K562 (cell line): ENCODE measurements around the gene IL34. TPM values are rescaled to one million over a fixed set of nuclear protein-coding genes. Genes with fewer than 3 reads are reported as not detected.
"Not testable (repeated sequence)": the region's sequence is repeated elsewhere in the genome, so short reads cannot be mapped to it uniquely, and the experiment has no call there.

ENCODE experiments used
- ATAC-seq: fragments of 200-7000 bp; cut with Tn5 transposase; 3 replicates; pipeline ENCODE4 v1.9.1; 2020; ENCODE audit warnings: moderate library complexity
- BruUV-seq: library from RNA; stranded (reverse); fragments of 400-500 nt; replicated peaks from 2 replicates; lab custom pipeline; 2021; lab: Mats Ljungman, UMichigan
- CTCF ChIA-PET: fragments of 300-600 bp; formaldehyde crosslinking; extraction: SDS; loops from one replicate; lab custom pipeline; 2021; ENCODE audit warnings: low intra/inter-chr PET ratio; lab: Yijun Ruan, JAX
- POLR2A ChIA-PET: fragments of 300-600, 350-650 bp; sonication (Branson Sonifier 250); formaldehyde crosslinking; extraction: SDS; loops from one replicate; lab custom pipeline; 2021; ENCODE audit warnings: antibody characterized with exemption, inconsistent platforms; lab: Yijun Ruan, JAX
- DNase-seq, 4 experiments: peaks; one replicate each; pipeline versions ENCODE4 v3.0.0 to v3.0.0-alpha.2; 2011 to 2018; ENCODE audit warnings: low spot score in 3 of 4, mixed read lengths in 3 of 4; ENCODE audit errors: extremely low read depth in 1 of 4
- FAIRE-seq: peaks from 2 replicates; lab custom pipeline; 2011; peaks lifted over from hg19 to GRCh38; lab: Jason Lieb, UNC
- H2AFZ ChIP-seq: 2 replicates; pipeline ENCODE4 v1.6.0; 2011; ENCODE audit warnings: low read depth, low read length, control low read depth, inconsistent platforms
- H3K27ac ChIP-seq: fragments of 200-600 bp; 3 replicates; pipeline ENCODE4 v1.8.0; 2011; ENCODE audit warnings: low read depth, mild to moderate bottlenecking, control low read depth, inconsistent platforms, low read length, moderate library complexity, mixed read lengths; ENCODE audit errors: extremely low read depth
- H3K27me3 ChIP-seq, 2 experiments: fragments of 300-600 bp in 1 of 2; 2 replicates in 1 of 2; 3 replicates in 1 of 2; pipeline versions ENCODE4 v1.6.0 to v1.8.0; 2011; ENCODE audit warnings: inconsistent platforms in 2 of 2, low read length in 2 of 2, mild to moderate bottlenecking in 1 of 2, mixed read lengths in 1 of 2, moderate library complexity in 1 of 2; ENCODE audit not compliant: control insufficient read depth in 2 of 2, insufficient read depth in 2 of 2
- H3K36me3 ChIP-seq: fragments of 300-600 bp; 3 replicates; pipeline ENCODE4 v1.8.0; 2011; ENCODE audit warnings: mild to moderate bottlenecking, low read length, inconsistent platforms; ENCODE audit not compliant: control insufficient read depth, insufficient read depth
- H3K4me1 ChIP-seq, 2 experiments: fragments of 200-600 bp in 1 of 2; replicated peaks in 1 of 2; 2 replicates in 1 of 2; 3 replicates in 1 of 2; pipeline versions ENCODE4 v1.5.1 to v1.8.0; 2011; ENCODE audit warnings: inconsistent platforms in 2 of 2, low read length in 2 of 2, mild to moderate bottlenecking in 1 of 2, mixed read lengths in 1 of 2, moderate library complexity in 1 of 2; ENCODE audit not compliant: control insufficient read depth in 2 of 2, insufficient read depth in 2 of 2
- H3K4me2 ChIP-seq: 2 replicates; pipeline ENCODE4 v1.6.1; 2011; ENCODE audit warnings: low read length, control low read depth, inconsistent platforms, mixed read lengths; ENCODE audit not compliant: insufficient read depth
- H3K4me3 ChIP-seq: fragments of 200-600 bp; sonication (generic), shearing (Covaris generic); 2 replicates; pipeline ENCODE4 v1.5.1; 2016; ENCODE audit warnings: control low read depth, inconsistent platforms
- H3K79me2 ChIP-seq: fragments of 200-600 bp; 3 replicates; pipeline ENCODE4 v1.8.0; 2011; ENCODE audit warnings: low read length, inconsistent platforms; ENCODE audit not compliant: control insufficient read depth, insufficient read depth
- H3K9ac ChIP-seq, 2 experiments: 2 replicates each; pipeline versions ENCODE4 v1.6.0 to v1.6.1; 2011; ENCODE audit warnings: low read depth in 2 of 2, low read length in 2 of 2, control low read depth in 1 of 2, inconsistent platforms in 1 of 2, mild to moderate bottlenecking in 1 of 2, mixed read lengths in 1 of 2; ENCODE audit not compliant: insufficient read depth in 1 of 2
- H3K9me1 ChIP-seq: one replicate; pipeline ENCODE4 v1.6.0; 2011; ENCODE audit warnings: inconsistent platforms, mild to moderate bottlenecking, low read length, moderate library complexity; ENCODE audit not compliant: control insufficient read depth, insufficient read depth
- H3K9me3 ChIP-seq: replicated peaks from 2 replicates; pipeline ENCODE4 v1.5.1; 2011; ENCODE audit warnings: low read depth, low read length, inconsistent platforms; ENCODE audit not compliant: control insufficient read depth, insufficient read depth
- H4K20me1 ChIP-seq: replicated peaks from 2 replicates; pipeline ENCODE4 v1.6.1; 2011; ENCODE audit warnings: low read length, inconsistent platforms, mixed read lengths; ENCODE audit not compliant: control insufficient read depth, insufficient read depth
- CBX5 ChIP-seq: IDR thresholded peaks from 2 replicates; pipeline ENCODE4 v1.6.1; 2014; ENCODE audit warnings: low read depth, borderline replicate concordance
- WGBS: fragments of 100-300 bp; shearing (Covaris generic); methylation state at CpG from one replicate; pipeline ENCODE4 v1.1.6; 2016; ENCODE audit warnings: low coverage, mixed read lengths; ENCODE audit not compliant: insufficient coverage; ENCODE audit errors: missing lambda C conversion rate; 5-methylcytosine and 5-hydroxymethylcytosine counted together
- in situ Hi-C: fragments of 300-500 bp; cut with MboI; formaldehyde crosslinking; loops from 4 replicates; pipeline ENCODE4 v1.15.0; 2018; ENCODE audit warnings: inconsistent platforms, mixed read lengths
- intact Hi-C: fragments of 100-400 bp; cut with micrococcal nuclease; formaldehyde crosslinking; loops from 2 replicates; pipeline ENCODE4 v1.14.2; 2022
- polyA plus RNA-seq, 8 experiments: library from polyadenylated mRNA; depleted of rRNA in 4 of 8; stranded (reverse) in 5 of 8; unstranded in 3 of 8; fragments of >200 nt; fragmentation: Nextera tagmentation in 2 of 8; fragmentation: Illumina TruSeq in 1 of 8; extraction: Ambion mirVana in 2 of 8; extraction: Trizol in 1 of 8; gene quantifications; 2 replicates each; pipeline versions ENCODE4 v1.2.1 to v1.2.3, GENCODE V29; 2011 to 2014; ENCODE audit warnings: inconsistent platforms in 1 of 8, missing spikeins in 1 of 8
- total RNA-seq, 7 experiments: library from RNA; depleted of rRNA in 6 of 7; stranded (reverse); fragments of >200 nt in 6 of 7; fragmentation: Illumina TruSeq in 2 of 7; extraction: Trizol in 2 of 7; gene quantifications; 2 replicates each; pipeline versions ENCODE4 v1.2.1 to v1.2.3, GENCODE V29; 2011 to 2021; ENCODE audit warnings: low replicate concordance in 1 of 7
- TF ChIP-seq, protein P1 (sequence below): fragments of 450-650 bp; IDR thresholded peaks from 2 replicates; pipeline ENCODE4 v1.6.1; 2016; ENCODE audit warnings: mild to moderate bottlenecking, moderate library complexity

IL34 gene
- total and polyA plus RNA-seq, 9 of the 15 experiments (the other 6 are each of a cell fraction or from before 2014, with no cell fraction given) = 0.07 to 0.18 (median 0.10) TPM; not detected in 6

GRCh38 chr16:70642633-70643032 lies 3.7 kb upstream of the IL34 start (continued):
- TF ChIP-seq, protein P1, sequence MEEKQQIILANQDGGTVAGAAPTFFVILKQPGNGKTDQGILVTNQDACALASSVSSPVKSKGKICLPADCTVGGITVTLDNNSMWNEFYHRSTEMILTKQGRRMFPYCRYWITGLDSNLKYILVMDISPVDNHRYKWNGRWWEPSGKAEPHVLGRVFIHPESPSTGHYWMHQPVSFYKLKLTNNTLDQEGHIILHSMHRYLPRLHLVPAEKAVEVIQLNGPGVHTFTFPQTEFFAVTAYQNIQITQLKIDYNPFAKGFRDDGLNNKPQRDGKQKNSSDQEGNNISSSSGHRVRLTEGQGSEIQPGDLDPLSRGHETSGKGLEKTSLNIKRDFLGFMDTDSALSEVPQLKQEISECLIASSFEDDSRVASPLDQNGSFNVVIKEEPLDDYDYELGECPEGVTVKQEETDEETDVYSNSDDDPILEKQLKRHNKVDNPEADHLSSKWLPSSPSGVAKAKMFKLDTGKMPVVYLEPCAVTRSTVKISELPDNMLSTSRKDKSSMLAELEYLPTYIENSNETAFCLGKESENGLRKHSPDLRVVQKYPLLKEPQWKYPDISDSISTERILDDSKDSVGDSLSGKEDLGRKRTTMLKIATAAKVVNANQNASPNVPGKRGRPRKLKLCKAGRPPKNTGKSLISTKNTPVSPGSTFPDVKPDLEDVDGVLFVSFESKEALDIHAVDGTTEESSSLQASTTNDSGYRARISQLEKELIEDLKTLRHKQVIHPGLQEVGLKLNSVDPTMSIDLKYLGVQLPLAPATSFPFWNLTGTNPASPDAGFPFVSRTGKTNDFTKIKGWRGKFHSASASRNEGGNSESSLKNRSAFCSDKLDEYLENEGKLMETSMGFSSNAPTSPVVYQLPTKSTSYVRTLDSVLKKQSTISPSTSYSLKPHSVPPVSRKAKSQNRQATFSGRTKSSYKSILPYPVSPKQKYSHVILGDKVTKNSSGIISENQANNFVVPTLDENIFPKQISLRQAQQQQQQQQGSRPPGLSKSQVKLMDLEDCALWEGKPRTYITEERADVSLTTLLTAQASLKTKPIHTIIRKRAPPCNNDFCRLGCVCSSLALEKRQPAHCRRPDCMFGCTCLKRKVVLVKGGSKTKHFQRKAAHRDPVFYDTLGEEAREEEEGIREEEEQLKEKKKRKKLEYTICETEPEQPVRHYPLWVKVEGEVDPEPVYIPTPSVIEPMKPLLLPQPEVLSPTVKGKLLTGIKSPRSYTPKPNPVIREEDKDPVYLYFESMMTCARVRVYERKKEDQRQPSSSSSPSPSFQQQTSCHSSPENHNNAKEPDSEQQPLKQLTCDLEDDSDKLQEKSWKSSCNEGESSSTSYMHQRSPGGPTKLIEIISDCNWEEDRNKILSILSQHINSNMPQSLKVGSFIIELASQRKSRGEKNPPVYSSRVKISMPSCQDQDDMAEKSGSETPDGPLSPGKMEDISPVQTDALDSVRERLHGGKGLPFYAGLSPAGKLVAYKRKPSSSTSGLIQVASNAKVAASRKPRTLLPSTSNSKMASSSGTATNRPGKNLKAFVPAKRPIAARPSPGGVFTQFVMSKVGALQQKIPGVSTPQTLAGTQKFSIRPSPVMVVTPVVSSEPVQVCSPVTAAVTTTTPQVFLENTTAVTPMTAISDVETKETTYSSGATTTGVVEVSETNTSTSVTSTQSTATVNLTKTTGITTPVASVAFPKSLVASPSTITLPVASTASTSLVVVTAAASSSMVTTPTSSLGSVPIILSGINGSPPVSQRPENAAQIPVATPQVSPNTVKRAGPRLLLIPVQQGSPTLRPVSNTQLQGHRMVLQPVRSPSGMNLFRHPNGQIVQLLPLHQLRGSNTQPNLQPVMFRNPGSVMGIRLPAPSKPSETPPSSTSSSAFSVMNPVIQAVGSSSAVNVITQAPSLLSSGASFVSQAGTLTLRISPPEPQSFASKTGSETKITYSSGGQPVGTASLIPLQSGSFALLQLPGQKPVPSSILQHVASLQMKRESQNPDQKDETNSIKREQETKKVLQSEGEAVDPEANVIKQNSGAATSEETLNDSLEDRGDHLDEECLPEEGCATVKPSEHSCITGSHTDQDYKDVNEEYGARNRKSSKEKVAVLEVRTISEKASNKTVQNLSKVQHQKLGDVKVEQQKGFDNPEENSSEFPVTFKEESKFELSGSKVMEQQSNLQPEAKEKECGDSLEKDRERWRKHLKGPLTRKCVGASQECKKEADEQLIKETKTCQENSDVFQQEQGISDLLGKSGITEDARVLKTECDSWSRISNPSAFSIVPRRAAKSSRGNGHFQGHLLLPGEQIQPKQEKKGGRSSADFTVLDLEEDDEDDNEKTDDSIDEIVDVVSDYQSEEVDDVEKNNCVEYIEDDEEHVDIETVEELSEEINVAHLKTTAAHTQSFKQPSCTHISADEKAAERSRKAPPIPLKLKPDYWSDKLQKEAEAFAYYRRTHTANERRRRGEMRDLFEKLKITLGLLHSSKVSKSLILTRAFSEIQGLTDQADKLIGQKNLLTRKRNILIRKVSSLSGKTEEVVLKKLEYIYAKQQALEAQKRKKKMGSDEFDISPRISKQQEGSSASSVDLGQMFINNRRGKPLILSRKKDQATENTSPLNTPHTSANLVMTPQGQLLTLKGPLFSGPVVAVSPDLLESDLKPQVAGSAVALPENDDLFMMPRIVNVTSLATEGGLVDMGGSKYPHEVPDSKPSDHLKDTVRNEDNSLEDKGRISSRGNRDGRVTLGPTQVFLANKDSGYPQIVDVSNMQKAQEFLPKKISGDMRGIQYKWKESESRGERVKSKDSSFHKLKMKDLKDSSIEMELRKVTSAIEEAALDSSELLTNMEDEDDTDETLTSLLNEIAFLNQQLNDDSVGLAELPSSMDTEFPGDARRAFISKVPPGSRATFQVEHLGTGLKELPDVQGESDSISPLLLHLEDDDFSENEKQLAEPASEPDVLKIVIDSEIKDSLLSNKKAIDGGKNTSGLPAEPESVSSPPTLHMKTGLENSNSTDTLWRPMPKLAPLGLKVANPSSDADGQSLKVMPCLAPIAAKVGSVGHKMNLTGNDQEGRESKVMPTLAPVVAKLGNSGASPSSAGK = no peak
- TF ChIP-seq CBX5 = no peak

DNA sequence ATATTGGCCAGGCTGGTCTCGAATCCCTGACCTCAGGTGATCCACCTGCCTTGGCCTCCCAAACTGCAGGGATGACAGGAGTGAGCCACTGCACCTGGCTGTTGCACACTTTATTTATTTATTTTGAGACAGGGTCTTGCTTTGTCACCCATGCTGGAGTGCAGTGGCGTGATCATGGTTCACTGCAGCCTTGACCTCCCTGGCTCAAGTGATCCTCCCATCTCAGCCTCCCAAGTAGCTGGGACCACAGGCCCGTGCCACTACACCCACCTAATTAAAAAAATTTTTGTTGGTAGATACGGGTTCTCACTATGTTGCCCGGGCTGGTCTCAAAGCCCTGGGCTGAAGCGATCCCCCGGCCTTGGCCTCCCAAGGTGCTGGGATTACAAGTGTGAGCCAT lies 3.1 kb upstream of the IL34 start:
- H3K36me3 ChIP-seq, BruUV-seq, ATAC-seq, H3K9me1 ChIP-seq, H3K9ac ChIP-seq, H3K79me2 ChIP-seq, DNase-seq, H2AFZ ChIP-seq, H4K20me1 ChIP-seq, in situ Hi-C loops, intact Hi-C loops, H3K9me3 ChIP-seq, H3K4me3 ChIP-seq, H3K27ac ChIP-seq, CTCF ChIA-PET, H3K4me2 ChIP-seq, FAIRE-seq: not testable (repeated sequence)
- 4% methylated on average over 7 of the region's 7 CpGs for WGBS
- H3K4me1 ChIP-seq = peaks cover 0 to 12% of the 10 kb centered on the region in 2 experiments; a peak in 2 of 5 replicates
- POLR2A ChIA-PET = interaction anchor here (0.9 kb wide), 1 partner anchor 8 kb away, joined by 3 read pairs; no protein-coding TSS in a partner anchor
- peaks cover 20 to 55% of the 10 kb centered on the region in 2 experiments; a peak in 4 of 5 replicates for H3K27me3 ChIP-seq
